K562 (cell line): ENCODE results near the gene TESK2. TPM values are rescaled to one million over a fixed set of nuclear protein-coding genes. Genes with fewer than 3 reads are reported as not detected.

ENCODE experiments used
- BMI1 ChIP-seq: fragments of 150-350 bp; IDR thresholded peaks from 2 replicates; pipeline ENCODE4 v1.6.1; 2014; ENCODE audit warnings: low read length
- CBX1 ChIP-seq: sonication (generic); IDR thresholded peaks from 2 replicates; pipeline ENCODE4 v1.6.1; 2016; ENCODE audit warnings: antibody characterized with exemption, low read depth, mild to moderate bottlenecking
- E2F3 ChIP-seq: fragments of 250-450 bp; sonication (Bioruptor Pico); IDR thresholded peaks from 2 replicates; pipeline ENCODE4 v1.4.0; 2020; ENCODE audit warnings: mild to moderate bottlenecking
- ERF ChIP-seq: fragments of 450-650 bp; formaldehyde crosslinking; IDR thresholded peaks from 2 replicates; pipeline ENCODE4 v1.4.0; 2020; ENCODE audit warnings: mild to moderate bottlenecking, mixed read lengths
- ETV5 ChIP-seq: sonication (generic); formaldehyde crosslinking; IDR thresholded peaks from 2 replicates; pipeline ENCODE4 v1.4.0; 2020; ENCODE audit warnings: low read depth, mild to moderate bottlenecking, missing genetic modification reagents
- ETV6 ChIP-seq, 3 experiments: fragments of 150-350 bp in 1 of 3; sonication (generic) in 1 of 3; formaldehyde crosslinking in 1 of 3; IDR thresholded peaks; 2 replicates each; pipeline versions ENCODE4 v1.6.1 to v1.8.0; 2014 to 2022; ENCODE audit warnings: borderline replicate concordance in 2 of 3, low read depth in 2 of 3, antibody characterized with exemption in 1 of 3, low read length in 1 of 3, mild to moderate bottlenecking in 1 of 3, missing genetic modification reagents in 1 of 3
- EWSR1 ChIP-seq: fragments of 450-650 bp; IDR thresholded peaks from 2 replicates; pipeline ENCODE4 v1.6.1; 2018; ENCODE audit warnings: borderline replicate concordance, mild to moderate bottlenecking, low read depth, moderate library complexity; ENCODE audit not compliant: partially characterized antibody
- MAFK ChIP-seq: IDR thresholded peaks from 2 replicates; pipeline ENCODE4 v1.6.1; 2011; ENCODE audit warnings: low read length, improper control_type of control experiment
- MYNN ChIP-seq, 2 experiments: sonication (generic); formaldehyde crosslinking in 1 of 2; IDR thresholded peaks; 2 replicates each; pipeline versions ENCODE4 v1.5.0 to v1.6.1; 2016 to 2020; ENCODE audit warnings: antibody characterized with exemption in 1 of 2, missing genetic modification reagents in 1 of 2
- NFE2 ChIP-seq: IDR thresholded peaks from 2 replicates; pipeline ENCODE4 v1.6.1; 2014; ENCODE audit warnings: antibody characterized with exemption, low read depth
- TAF7 ChIP-seq: fragments of 450-650 bp; IDR thresholded peaks from 2 replicates; pipeline ENCODE4 v1.6.1; 2016; ENCODE audit warnings: missing genetic modification characterization, missing compliant biosample characterization
- XRCC5 ChIP-seq: fragments of 200-400 bp; formaldehyde crosslinking; IDR thresholded peaks from 2 replicates; pipeline ENCODE4 v1.6.1; 2017; ENCODE audit warnings: low read depth, mild to moderate bottlenecking, low read length
- ZNF212 ChIP-seq: fragments of 450-650 bp; formaldehyde crosslinking; IDR thresholded peaks from 2 replicates; pipeline ENCODE4 v1.4.0; 2020; ENCODE audit warnings: mild to moderate bottlenecking
- ZNF239 ChIP-seq: fragments of 250-450 bp; sonication (Bioruptor Pico); IDR thresholded peaks from 2 replicates; pipeline ENCODE4 v1.4.0; 2020; ENCODE audit warnings: mild to moderate bottlenecking
- ZNF354B ChIP-seq: fragments of 250-450 bp; sonication (Bioruptor Pico); IDR thresholded peaks from 2 replicates; pipeline ENCODE4 v1.4.0; 2020
- polyA plus RNA-seq, 8 experiments: library from polyadenylated mRNA; depleted of rRNA in 4 of 8; stranded (reverse) in 5 of 8; unstranded in 3 of 8; fragments of >200 nt; fragmentation: Nextera tagmentation in 2 of 8; fragmentation: Illumina TruSeq in 1 of 8; extraction: Ambion mirVana in 2 of 8; extraction: Trizol in 1 of 8; gene quantifications; 2 replicates each; pipeline versions ENCODE4 v1.2.1 to v1.2.3, GENCODE V29; 2011 to 2014; ENCODE audit warnings: inconsistent platforms in 1 of 8, missing spikeins in 1 of 8
- total RNA-seq, 7 experiments: library from RNA; depleted of rRNA in 6 of 7; stranded (reverse); fragments of >200 nt in 6 of 7; fragmentation: Illumina TruSeq in 2 of 7; extraction: Trizol in 2 of 7; gene quantifications; 2 replicates each; pipeline versions ENCODE4 v1.2.1 to v1.2.3, GENCODE V29; 2011 to 2021; ENCODE audit warnings: low replicate concordance in 1 of 7
- TF ChIP-seq, protein P1 (sequence below): sonication (generic); formaldehyde crosslinking; IDR thresholded peaks from 2 replicates; pipeline ENCODE4 v1.8.0; 2022; ENCODE audit warnings: mild to moderate bottlenecking, missing genetic modification reagents, borderline replicate concordance
- TF ChIP-seq, protein P2 (sequence below): fragments of 200-400 bp; formaldehyde crosslinking; IDR thresholded peaks from 2 replicates; pipeline ENCODE4 v1.6.1; 2017; ENCODE audit warnings: mild to moderate bottlenecking, low read depth, low read length, moderate library complexity
- TF ChIP-seq, protein P3 (sequence below): sonication (generic); formaldehyde crosslinking; IDR thresholded peaks from 2 replicates; pipeline ENCODE4 v1.8.0; 2022; ENCODE audit warnings: mild to moderate bottlenecking, missing genetic modification reagents
- TF ChIP-seq, protein P4 (sequence below): fragments of 450-650 bp; IDR thresholded peaks from 2 replicates; pipeline ENCODE4 v1.7.0; 2016; ENCODE audit warnings: borderline replicate concordance

TESK2 gene
- total and polyA plus RNA-seq, 9 of the 15 experiments (the other 6 are each of a cell fraction or from before 2014, with no cell fraction given): 1.6 to 5.3 (median 3.7) TPM

DNA sequence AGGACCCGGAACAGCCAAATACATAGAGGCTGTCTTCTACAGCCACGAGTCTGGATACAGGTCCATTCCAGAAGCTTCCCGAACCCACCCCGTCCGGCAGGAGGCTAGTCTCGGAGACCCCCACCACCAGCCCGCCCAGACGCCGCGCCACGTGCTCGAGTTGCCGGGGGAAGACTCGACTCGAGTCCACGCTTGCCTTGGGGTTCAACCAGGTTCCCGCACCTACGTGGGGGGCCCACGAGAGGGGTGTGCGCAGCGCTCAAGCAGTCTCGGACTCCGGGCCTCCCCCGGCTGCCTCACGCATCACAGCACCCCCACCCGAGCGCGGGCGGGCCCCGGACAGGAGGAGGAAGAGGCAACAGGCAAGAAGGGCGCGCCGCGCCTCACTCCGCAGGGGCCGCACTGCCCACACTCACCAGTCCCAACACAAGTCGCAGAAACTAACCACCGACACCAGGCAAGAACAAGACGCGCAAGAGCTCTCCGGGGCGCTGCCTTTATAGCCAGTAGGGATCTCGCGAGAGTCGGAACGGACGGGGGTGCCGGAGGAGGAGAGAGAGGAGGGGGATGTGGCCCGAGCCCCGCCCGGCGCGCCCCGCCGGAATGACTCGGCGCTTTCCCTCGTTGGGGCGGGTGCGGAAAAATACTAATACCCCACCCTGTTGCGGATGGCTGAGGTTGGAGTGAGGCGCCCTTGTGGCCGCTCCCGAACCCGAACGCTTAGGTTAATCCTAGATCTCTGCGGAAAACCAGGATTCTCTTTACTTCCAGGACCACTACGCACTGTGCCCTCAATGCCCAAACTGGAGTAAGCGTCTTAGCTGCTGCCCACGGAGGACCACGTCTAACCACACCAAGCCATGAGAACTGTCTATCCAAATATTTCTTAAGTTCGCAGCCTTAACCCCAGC lies 30.7 kb upstream of the TESK2 start, which contains the start of gene PRDX1 (continued):
- TF ChIP-seq, protein P1, sequence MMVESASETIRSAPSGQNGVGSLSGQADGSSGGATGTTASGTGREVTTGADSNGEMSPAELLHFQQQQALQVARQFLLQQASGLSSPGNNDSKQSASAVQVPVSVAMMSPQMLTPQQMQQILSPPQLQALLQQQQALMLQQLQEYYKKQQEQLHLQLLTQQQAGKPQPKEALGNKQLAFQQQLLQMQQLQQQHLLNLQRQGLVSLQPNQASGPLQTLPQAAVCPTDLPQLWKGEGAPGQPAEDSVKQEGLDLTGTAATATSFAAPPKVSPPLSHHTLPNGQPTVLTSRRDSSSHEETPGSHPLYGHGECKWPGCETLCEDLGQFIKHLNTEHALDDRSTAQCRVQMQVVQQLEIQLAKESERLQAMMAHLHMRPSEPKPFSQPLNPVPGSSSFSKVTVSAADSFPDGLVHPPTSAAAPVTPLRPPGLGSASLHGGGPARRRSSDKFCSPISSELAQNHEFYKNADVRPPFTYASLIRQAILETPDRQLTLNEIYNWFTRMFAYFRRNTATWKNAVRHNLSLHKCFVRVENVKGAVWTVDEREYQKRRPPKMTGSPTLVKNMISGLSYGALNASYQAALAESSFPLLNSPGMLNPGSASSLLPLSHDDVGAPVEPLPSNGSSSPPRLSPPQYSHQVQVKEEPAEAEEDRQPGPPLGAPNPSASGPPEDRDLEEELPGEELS (CRISPR knock-in tag): peak; percentile 93; the same call in 1 of the 2 replicates
- TF ChIP-seq, protein P2, sequence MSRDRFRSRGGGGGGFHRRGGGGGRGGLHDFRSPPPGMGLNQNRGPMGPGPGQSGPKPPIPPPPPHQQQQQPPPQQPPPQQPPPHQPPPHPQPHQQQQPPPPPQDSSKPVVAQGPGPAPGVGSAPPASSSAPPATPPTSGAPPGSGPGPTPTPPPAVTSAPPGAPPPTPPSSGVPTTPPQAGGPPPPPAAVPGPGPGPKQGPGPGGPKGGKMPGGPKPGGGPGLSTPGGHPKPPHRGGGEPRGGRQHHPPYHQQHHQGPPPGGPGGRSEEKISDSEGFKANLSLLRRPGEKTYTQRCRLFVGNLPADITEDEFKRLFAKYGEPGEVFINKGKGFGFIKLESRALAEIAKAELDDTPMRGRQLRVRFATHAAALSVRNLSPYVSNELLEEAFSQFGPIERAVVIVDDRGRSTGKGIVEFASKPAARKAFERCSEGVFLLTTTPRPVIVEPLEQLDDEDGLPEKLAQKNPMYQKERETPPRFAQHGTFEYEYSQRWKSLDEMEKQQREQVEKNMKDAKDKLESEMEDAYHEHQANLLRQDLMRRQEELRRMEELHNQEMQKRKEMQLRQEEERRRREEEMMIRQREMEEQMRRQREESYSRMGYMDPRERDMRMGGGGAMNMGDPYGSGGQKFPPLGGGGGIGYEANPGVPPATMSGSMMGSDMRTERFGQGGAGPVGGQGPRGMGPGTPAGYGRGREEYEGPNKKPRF: no peak
- TF ChIP-seq ETV5 (CRISPR knock-in tag) (peak; percentile 90), MYNN (IDR thresholded peaks at IDR 0.05) (peak; percentile 34; the same call in 1 of the 2 replicates), MYNN (CRISPR knock-in tag; IDR thresholded peaks at IDR 0.05) (no peak), E2F3 (CRISPR knock-in tag) (no peak), XRCC5 (peak; percentile 55; the same call in 1 of the 2 replicates), MAFK (peak; percentile 94), ETV6 (IDR thresholded peaks at IDR 0.05; ENCODE audit: borderline replicate concordance in 1 of 2, low read depth in 2 of 2, low read length in 1 of 2) (peak; percentile 49 to 57; a peak in 1 of 4 replicates), ETV6 (CRISPR knock-in tag; IDR thresholded peaks at IDR 0.05; ENCODE audit: borderline replicate concordance) (no peak), CBX1 (peak; percentile 99), BMI1 (peak; percentile 46; the same call in 1 of the 2 replicates), TAF7 (tag) (peak; percentile 98), ZNF212 (CRISPR knock-in tag) (0 out of 2 replicates have a peak, but pooled peaks have one; percentile 17), NFE2 (peak; percentile 100), EWSR1 (no peak), ZNF239 (CRISPR knock-in tag) (no peak), ZNF354B (CRISPR knock-in tag) (no peak), ERF (CRISPR knock-in tag) (peak; percentile 27; the same call in 1 of the 2 replicates)
- TF ChIP-seq, protein P3, sequence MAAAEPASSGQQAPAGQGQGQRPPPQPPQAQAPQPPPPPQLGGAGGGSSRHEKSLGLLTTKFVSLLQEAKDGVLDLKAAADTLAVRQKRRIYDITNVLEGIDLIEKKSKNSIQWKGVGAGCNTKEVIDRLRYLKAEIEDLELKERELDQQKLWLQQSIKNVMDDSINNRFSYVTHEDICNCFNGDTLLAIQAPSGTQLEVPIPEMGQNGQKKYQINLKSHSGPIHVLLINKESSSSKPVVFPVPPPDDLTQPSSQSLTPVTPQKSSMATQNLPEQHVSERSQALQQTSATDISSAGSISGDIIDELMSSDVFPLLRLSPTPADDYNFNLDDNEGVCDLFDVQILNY (CRISPR knock-in tag): peak; percentile 98
- TF ChIP-seq, protein P4, sequence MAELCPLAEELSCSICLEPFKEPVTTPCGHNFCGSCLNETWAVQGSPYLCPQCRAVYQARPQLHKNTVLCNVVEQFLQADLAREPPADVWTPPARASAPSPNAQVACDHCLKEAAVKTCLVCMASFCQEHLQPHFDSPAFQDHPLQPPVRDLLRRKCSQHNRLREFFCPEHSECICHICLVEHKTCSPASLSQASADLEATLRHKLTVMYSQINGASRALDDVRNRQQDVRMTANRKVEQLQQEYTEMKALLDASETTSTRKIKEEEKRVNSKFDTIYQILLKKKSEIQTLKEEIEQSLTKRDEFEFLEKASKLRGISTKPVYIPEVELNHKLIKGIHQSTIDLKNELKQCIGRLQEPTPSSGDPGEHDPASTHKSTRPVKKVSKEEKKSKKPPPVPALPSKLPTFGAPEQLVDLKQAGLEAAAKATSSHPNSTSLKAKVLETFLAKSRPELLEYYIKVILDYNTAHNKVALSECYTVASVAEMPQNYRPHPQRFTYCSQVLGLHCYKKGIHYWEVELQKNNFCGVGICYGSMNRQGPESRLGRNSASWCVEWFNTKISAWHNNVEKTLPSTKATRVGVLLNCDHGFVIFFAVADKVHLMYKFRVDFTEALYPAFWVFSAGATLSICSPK: no peak; the same call in 1 of the 2 replicates
